Psoas muscle (tissue), 8 donors: ENCODE results near the gene GSTK1. TPM values are rescaled to one million over a fixed set of nuclear protein-coding genes. Genes with fewer than 3 reads are reported as not detected.
"Not testable (repeated sequence)": the region's sequence is repeated elsewhere in the genome, so short reads cannot be mapped to it uniquely, and the experiment has no call there.

Experiments
- ATAC-seq, 4 donors: fragments of 200-7000 bp; cut with Tn5 transposase; one replicate each; pipeline ENCODE4 v1.9.1; 2020; ENCODE audit warnings: moderate library complexity in 3 of 4, mild to moderate bottlenecking in 2 of 4
- DNase-seq, 2 donors: peaks; one replicate each; pipeline ENCODE4 v3.0.0-alpha.2; 2020
- H3K27ac ChIP-seq: fragments of 200-600 bp; one replicate; pipeline ENCODE4 v1.8.0; 2022
- H3K27me3 ChIP-seq, 3 donors: fragments of 200-600 bp in 1 of 3; one replicate each; pipeline versions ENCODE4 v1.6.1 to v1.8.0; 2013 to 2022; ENCODE audit warnings: low read length in 2 of 3, mild to moderate bottlenecking in 2 of 3, moderate library complexity in 1 of 3; ENCODE audit not compliant: insufficient read depth in 3 of 3
- H3K36me3 ChIP-seq, 2 donors: fragments of 200-600 bp in 1 of 2; one replicate each; pipeline versions ENCODE4 v1.6.1 to v1.8.0; 2013 to 2022; ENCODE audit warnings: low read depth in 1 of 2, mild to moderate bottlenecking in 1 of 2, moderate library complexity in 1 of 2; ENCODE audit not compliant: insufficient read depth in 1 of 2
- H3K4me1 ChIP-seq: fragments of 200-600 bp; one replicate; pipeline ENCODE4 v1.8.0; 2022
- H3K4me3 ChIP-seq: fragments of 200-600 bp; one replicate; pipeline ENCODE4 v1.8.0; 2022; ENCODE audit warnings: mild to moderate bottlenecking
- H3K9me3 ChIP-seq: fragments of 200-600 bp; one replicate; pipeline ENCODE4 v1.8.0; 2022
- WGBS, 3 donors: extraction: QIAGEN DNeasy Blood & Tissue Kit; methylation state at CpG; one replicate each; pipeline versions ENCODE4 v1.1.6 to v1.1.7; 2013; 5-methylcytosine and 5-hydroxymethylcytosine counted together
- intact Hi-C, 2 donors: fragments of 100-400 bp; cut with DNase I; formaldehyde crosslinking; loops; one replicate each; pipeline versions ENCODE4 v1.11.0 to v1.14.2; 2022
- long read RNA-seq, 2 donors: library from polyadenylated mRNA; unstranded; transcript quantifications; one replicate each; pipeline ENCODE4 v2.0.0, GENCODE V29; 2021
- polyA plus RNA-seq, 3 donors: library from polyadenylated mRNA; stranded (reverse); fragments of 200-250 nt; gene quantifications; one replicate each; pipeline ENCODE4 v1.2.3, GENCODE V29; 2013
- total RNA-seq, 4 donors: library from RNA; stranded (reverse); fragmentation: NEBNext Ultra II Directional in 2 of 4; extraction: Animal tissue kit (Norgen Biotek cat#: 25700) in 2 of 4; gene quantifications; one replicate each; pipeline versions ENCODE4 v1.2.1 to v1.2.4, GENCODE V29; 2021 to 2023
- TF ChIP-seq, protein P1 (sequence below): fragments of 200-600 bp; IDR thresholded peaks from one replicate; pipeline ENCODE4 v1.8.0; 2022; ENCODE audit warnings: antibody characterized with exemption
- donor health status: healthy with polysubstance abuse.
- donor health status: DM: no; HTN: no; CAD: no; lungs with moderate emphysema.
- donor health status: Bipolar disorder and iron deficiency.
- donor health status: healthy.
- donor health status: DM: yes; HTN: yes; CAD: no.
- donor health status: DM: no; HTN: no; CAD: no.
- donor health status: DM: no; HTN: no; CAD: no.
- donor health status: DM: yes; HTN: yes; CAD: no.

GSTK1 gene
- total RNA-seq (100 to 1,000 TPM in 1 of 4 donors, 10 to 100 TPM in 3; 65.1 to 129 (median 92.6) TPM), polyA plus RNA-seq (100 to 1,000 TPM in 1 of 3 donors, 10 to 100 TPM in 2; 79.8 to 109 (median 93.9) TPM)
- long read RNA-seq, donor 1, transcript GSTK1-201 (8 exons, 1,044 nt), result major isoform, 32 of 37 reads
- long read RNA-seq, donor 1, partial matches to known transcripts, result 3 of 37 reads
- long read RNA-seq, donor 1, other reads (novel, unspliced or antisense), result 1 of 37 reads
- long read RNA-seq, donor 2, transcript GSTK1-201 (8 exons, 1,044 nt), result major isoform, 35 of 47 reads
- long read RNA-seq, donor 2, partial matches to known transcripts, result 1 of 47 reads
- long read RNA-seq, donor 2, other reads (novel, unspliced or antisense), result 6 of 47 reads

DNA sequence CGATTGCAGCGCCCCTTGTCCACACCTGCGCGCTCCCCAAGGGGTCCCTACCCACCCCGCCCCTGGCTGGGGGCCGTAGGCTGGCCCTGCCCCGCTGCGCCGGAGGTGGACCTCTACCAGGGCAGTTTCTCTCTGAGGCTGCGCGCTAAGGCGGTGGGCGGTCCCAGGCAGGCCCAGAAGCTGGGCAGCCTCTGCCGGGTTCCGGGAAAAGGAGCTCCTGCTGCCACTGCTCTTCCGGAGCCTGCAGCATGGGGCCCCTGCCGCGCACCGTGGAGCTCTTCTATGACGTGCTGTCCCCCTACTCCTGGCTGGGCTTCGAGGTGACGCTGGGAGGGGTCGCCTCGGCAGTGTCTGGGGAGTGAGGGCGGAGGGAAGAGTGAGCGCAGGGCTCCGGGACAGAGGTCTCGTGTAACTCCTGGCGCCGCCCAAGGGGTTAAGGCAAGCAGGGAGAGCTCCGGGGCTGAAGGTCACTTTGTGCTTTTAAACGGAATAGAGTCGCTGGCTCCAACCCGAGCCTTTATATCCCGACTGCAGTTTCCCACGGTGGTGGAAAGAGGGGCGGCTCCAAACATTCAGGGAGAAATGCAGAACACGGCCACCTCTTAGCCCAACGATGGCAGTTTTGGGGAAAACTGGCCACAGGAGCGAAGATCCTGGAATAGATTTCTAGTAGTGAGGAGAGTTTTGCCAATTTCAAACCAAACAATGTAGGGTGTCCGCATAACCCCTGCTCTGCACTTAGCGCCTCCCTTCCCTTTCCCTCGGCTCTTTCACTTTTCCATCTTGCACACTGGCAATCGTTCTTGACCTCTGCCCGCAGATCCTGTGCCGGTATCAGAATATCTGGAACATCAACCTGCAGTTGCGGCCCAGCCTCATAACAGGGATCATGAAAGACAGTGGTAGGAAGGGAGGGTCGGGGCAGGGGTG, at the start of gene GSTK1:
GSTK1 (plus strand) TSS at position 176 of the 930 bp plus-strand sequence; CDS start at position 249, 73 bp downstream.
- Histone ChIP-seq H3K4me1 (peaks cover 6% of the 10 kb centered on the region), H3K27me3 (no peaks in the 10 kb centered on the region), H3K27ac (peak within 1 kb of the TSS; percentile 88), H3K9me3 (no peaks in the 10 kb centered on the region), H3K4me3 (peak within 1 kb of the TSS; percentile 98), H3K36me3 (peaks cover 9 to 34% of the 10 kb centered on the region in 2 donors)
- 0 to 1% (median 0%) methylated on average over 48 of the region's 48 CpGs for WGBS, 3 donors
- intact Hi-C loops, result no loop called here
- ATAC-seq, result peak; percentile 94 to 98 (median 96)
- TF ChIP-seq, protein P1, sequence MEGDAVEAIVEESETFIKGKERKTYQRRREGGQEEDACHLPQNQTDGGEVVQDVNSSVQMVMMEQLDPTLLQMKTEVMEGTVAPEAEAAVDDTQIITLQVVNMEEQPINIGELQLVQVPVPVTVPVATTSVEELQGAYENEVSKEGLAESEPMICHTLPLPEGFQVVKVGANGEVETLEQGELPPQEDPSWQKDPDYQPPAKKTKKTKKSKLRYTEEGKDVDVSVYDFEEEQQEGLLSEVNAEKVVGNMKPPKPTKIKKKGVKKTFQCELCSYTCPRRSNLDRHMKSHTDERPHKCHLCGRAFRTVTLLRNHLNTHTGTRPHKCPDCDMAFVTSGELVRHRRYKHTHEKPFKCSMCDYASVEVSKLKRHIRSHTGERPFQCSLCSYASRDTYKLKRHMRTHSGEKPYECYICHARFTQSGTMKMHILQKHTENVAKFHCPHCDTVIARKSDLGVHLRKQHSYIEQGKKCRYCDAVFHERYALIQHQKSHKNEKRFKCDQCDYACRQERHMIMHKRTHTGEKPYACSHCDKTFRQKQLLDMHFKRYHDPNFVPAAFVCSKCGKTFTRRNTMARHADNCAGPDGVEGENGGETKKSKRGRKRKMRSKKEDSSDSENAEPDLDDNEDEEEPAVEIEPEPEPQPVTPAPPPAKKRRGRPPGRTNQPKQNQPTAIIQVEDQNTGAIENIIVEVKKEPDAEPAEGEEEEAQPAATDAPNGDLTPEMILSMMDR, result no peak
- DNase-seq, result peak; percentile 85 to 90

DNA sequence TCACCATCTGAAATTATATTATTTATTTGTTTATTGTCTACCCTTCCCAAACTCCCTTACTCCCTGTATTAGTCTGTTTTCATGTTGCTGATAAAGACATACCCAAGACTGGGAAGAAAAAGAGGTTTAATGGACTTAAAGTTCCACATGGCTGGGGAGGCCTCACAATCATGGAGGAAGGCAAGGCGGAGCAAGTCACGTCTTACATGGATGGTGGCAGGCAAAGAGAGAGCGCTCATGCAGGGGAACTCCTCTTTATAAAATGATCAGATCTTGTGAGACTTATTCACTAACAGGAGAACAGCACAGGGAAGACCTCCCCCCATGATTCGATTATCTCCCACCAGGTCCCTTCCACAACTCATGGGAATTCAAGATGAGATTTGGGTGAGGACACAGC, 49.8 kb upstream of the GSTK1 start:
- not testable (repeated sequence) for H3K27me3 ChIP-seq, H3K4me1 ChIP-seq, H3K9me3 ChIP-seq, H3K4me3 ChIP-seq, DNase-seq, H3K27ac ChIP-seq, ATAC-seq, H3K36me3 ChIP-seq
- 94 to 97% (median 96%) methylated on average over 4 of the region's 4 CpGs for WGBS, 3 donors
- intact Hi-C loops, result loop anchor here in 1 of 2 donors (10.0 kb wide), 1 partner anchor 359 kb away; the partner anchor contains the start of gene EPHB6

DNA sequence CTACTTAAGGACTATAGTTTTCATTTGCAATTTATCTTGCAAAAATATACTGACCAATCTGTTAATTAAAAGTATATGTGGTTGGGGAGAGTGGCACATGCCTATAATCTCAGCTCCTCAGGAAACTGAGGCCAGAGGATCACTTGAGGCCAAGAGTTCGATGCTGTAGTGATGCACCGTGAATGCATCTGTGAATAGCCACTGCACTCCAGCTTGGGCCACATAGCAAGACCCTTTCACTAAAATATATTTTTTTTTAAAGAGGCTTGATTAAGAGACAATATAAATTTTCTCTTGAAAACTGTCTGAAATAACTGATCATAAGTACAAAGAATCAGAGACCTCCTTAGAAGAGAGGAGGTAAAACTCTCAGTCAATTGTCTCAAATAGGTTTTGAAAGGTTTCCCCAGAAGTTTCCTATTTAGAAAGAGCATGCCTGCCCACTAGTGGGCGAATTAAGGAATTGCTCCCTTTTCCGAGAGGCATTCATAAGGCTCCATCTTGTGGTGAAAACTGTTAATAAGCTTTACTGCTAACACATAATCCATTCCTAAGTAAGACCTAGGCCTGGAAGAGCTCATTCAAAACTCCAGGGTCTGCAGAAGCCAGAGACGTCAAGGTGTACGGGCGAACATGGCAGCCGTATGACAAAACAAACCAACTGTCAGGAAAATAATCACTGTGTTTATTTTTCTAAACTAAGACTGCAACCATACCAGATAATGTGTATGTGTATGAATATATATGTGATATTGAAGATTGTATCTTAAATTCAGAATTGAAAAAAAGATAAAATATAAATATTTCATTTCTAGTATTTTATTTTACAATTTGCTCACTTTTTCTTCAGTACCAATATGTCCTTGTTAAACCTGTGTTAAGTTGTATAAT, 48.2 kb upstream of the GSTK1 start:
- 15 to 19% (median 15%) methylated on average over 8 of the region's 8 CpGs for WGBS, 3 donors
- no peaks in the 10 kb centered on the region for H3K36me3 ChIP-seq
- ATAC-seq, result peak; percentile 81 to 93 (median 84)
- no peaks in the 10 kb centered on the region for H3K27me3 ChIP-seq
- intact Hi-C loops, result loop anchor here (1.0 to 10.0 kb wide), 4 partner anchors 206 to 360 kb away; partner anchors contain the start of gene EPHB6 (in 2 of the 2)
- TF ChIP-seq, protein P1, result peak; percentile 100
- DNase-seq, result peak in 1 of 2 donors; percentile 31
- no peak overlapping the region for H3K27ac ChIP-seq
- no peak overlapping the region for H3K4me3 ChIP-seq
- H3K4me1 ChIP-seq, result no peaks in the 10 kb centered on the region
- peaks cover 3% of the 10 kb centered on the region for H3K9me3 ChIP-seq

DNA sequence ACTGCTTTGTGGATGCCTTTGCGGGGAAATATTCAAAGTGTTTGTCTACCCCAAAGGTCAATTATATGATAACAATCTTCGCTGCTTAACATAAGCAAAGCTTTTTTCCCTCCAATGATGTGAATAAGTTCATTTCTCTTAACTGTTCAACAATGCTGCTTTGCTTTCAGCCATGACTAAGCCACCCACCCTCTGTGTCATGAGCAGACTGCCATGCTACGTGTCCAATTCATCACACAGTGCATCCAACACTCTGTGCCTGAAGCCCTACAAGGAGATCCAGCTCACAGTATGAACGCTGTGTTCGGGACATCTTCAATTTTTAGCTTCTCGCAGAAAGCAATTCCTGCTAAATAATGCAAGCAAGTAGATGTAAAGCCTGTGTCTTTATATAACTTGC, 47.1 kb upstream of the GSTK1 start:
- no peak overlapping the region for H3K4me3 ChIP-seq
- intact Hi-C loops, result loop anchor here in 1 of 2 donors (10.0 kb wide), 1 partner anchor 361 kb away; the partner anchor contains the start of gene EPHB6

More for the DNA sequence above, 47.1 kb upstream of the GSTK1 start:
- 85 to 88% (median 87%) methylated on average over 6 of the region's 6 CpGs for WGBS, 3 donors
- TF ChIP-seq, protein P1, result no peak
- Histone ChIP-seq H3K4me1 (no peaks in the 10 kb centered on the region), H3K9me3 (peaks cover 3% of the 10 kb centered on the region), H3K36me3 (no peaks in the 10 kb centered on the region), H3K27me3 (no peaks in the 10 kb centered on the region), H3K27ac (no peak overlapping the region)
- no peak for DNase-seq
- ATAC-seq, result no peak
